T-helper 17 cell (primary cell): ENCODE data around the gene ADH1A. TPM values are rescaled to one million over a fixed set of nuclear protein-coding genes. Genes with fewer than 3 reads are reported as not detected.

Source experiments
- ATAC-seq: fragments of 150-1000 bp; cut with Tn5 transposase; 2 replicates; pipeline ENCODE4 v1.10.0; 2021; ENCODE audit warnings: mild to moderate bottlenecking, moderate library complexity
- DNase-seq, 3 donors: peaks; one replicate each; pipeline versions ENCODE4 v3.0.0 to v3.0.0-alpha.2; 2020 to 2021
- H3K9me3 ChIP-seq: one replicate; pipeline ENCODE4 v1.7.0; 2013; ENCODE audit warnings: low read length, mild to moderate bottlenecking; ENCODE audit not compliant: control insufficient read depth, poor library complexity, severe bottlenecking
- H3K27ac Mint-ChIP-seq: one replicate; pipeline ENCODE4 v1.8.0; 2022; ENCODE audit warnings: mild to moderate bottlenecking, moderate library complexity, mixed read lengths
- H3K27me3 Mint-ChIP-seq: one replicate; pipeline ENCODE4 v1.8.0; 2022; ENCODE audit warnings: mixed read lengths
- H3K36me3 Mint-ChIP-seq: one replicate; pipeline ENCODE4 v1.8.0; 2022; ENCODE audit warnings: low read depth, mixed read lengths
- H3K4me1 Mint-ChIP-seq: one replicate; pipeline ENCODE4 v1.8.0; 2022; ENCODE audit warnings: mild to moderate bottlenecking, mixed read lengths
- H3K4me3 Mint-ChIP-seq: one replicate; pipeline ENCODE4 v1.8.0; 2022; ENCODE audit warnings: mild to moderate bottlenecking, moderate library complexity, mixed read lengths
- total RNA-seq, 4 donors: library from RNA in 2 of 4; stranded (reverse) in 2 of 4; gene quantifications; one replicate each; pipeline ENCODE4 v1.2.3 and lab custom pipeline; 2022 to 2026

Gene ADH1A
- total RNA-seq, 2 donors from 2014 or later, result not detected

DNA sequence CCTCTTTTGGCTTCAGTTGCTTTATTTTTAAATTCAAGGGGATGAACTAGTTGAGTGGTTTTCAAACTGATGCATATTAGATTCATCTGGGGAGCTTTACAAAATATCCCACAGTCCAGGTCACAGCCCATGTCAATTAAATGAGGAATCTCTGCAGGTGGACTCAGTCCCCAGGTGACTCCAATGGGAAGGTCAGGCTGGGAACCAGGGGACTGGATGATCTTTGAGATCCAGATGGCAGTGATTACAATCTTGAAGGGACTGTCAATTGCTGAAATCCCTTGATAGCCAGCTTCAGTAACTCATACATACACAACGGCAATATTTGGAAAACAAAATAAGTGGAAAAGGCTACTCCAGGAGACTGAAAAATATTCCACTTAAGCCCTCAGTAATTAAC is 23.4 kb upstream of the ADH1A start:
- DNase-seq (no peak), ATAC-seq (no peak)
- no peaks in the 10 kb centered on the region for H3K9me3 ChIP-seq
- peaks cover 23% of the 10 kb centered on the region for H3K27me3 Mint-ChIP-seq
- no peak overlapping the region for H3K4me3 Mint-ChIP-seq
- H3K36me3 Mint-ChIP-seq, result no peaks in the 10 kb centered on the region
- no peaks in the 10 kb centered on the region for H3K4me1 Mint-ChIP-seq
- no peak overlapping the region for H3K27ac Mint-ChIP-seq

DNA sequence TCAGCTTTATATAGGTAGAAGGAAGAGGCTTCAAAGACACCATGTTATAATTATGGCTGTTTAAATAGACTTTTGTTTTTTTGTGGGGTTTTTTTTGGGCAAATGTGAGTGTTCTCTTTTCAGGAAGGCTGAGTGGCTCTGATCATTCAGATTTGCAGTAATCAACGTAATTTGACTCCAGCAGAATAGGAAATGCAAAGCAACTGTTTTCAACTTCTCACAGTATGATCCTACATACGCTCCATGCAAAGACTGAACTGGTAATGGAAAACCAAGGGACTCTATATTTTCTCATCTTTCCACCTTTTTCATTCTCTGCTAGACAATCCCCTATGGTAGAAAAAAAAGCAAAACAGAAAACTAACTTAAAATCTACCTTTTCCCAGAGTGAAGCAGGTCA is 19.6 kb upstream of the ADH1A start:
- Mint-ChIP-seq H3K27ac (no peak overlapping the region), H3K27me3 (peaks cover 20% of the 10 kb centered on the region), H3K36me3 (no peaks in the 10 kb centered on the region), H3K4me1 (no peaks in the 10 kb centered on the region), H3K4me3 (no peak overlapping the region)
- ATAC-seq (no peak), DNase-seq (no peak)
- no peaks in the 10 kb centered on the region for H3K9me3 ChIP-seq

DNA sequence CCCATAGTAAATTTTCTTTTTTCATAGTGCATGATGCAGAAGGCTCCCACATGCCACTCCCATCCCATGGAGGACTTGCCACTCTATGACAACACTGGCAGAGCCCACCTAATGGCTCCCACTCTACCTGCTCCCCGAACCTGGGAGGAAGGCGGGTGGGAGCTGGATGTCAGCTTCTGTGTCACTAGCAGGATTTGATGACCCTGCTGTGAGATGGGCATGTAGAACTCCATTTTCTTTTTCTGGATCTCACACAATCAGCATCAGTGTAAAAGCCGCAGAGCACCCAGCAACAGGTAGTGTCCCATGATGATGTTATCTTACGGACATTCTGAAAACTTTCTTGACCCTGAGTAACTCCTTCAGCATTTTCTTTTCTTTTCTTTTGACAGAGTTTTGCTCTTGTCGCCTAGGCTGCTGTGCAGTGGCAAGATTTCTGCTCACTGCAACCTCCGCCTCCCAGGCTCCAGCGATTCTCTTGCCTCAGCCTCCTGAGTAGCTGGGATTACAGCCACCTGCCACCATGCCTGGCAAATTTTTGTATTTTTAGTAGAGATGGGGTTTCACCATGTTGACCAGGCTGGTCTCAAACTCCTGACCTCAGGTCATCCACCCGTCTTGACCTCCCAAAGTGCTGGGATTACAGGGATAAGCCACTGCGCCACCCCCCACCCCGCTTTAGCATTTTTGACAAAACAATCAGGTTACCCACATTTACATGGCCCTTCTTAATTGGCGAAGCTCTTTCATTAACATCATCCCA is 15.0 kb upstream of the ADH1A start:
- no peak for DNase-seq
- Mint-ChIP-seq H3K27ac (no peak overlapping the region), H3K4me1 (no peaks in the 10 kb centered on the region), H3K4me3 (no peak overlapping the region), H3K27me3 (peaks cover 15% of the 10 kb centered on the region), H3K36me3 (no peaks in the 10 kb centered on the region)
- H3K9me3 ChIP-seq, result no peaks in the 10 kb centered on the region
- ATAC-seq, result no peak

DNA sequence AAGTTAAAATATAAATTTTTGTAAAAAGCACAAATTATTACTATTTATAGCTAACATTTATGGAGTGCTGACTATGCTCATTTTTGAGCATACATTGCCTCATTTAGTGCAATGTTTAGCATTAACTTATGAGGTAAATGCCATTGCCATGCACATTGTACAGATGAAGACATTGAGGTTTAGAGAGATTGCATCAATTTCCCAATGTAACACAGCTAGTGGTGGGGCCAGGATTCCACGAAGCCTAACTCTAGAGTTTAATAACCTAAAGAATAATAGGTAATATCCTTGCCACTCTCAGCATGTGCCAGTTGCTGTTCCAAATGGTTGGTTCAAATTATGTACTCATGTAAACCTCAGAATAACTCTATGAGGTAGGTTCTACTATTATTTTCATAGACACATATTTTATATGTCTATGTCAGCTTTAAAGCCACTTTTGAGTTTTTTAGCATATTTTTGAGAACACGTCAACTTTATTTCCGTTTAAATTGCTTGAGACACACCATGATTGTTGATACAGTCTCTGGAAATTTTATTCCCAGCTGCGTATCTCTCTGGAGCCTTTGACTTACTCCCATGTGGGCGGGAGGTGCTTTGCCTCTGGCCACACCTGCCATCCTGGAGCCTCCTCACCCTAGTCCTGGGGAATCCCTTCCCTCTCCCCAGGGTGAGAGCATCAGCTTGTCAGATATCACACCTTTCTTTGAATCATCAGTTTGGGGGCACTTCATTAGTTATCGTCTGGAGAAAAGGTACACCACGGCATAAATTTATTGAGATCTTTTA is 10.8 kb upstream of the ADH1A start:
- no peaks in the 10 kb centered on the region for H3K9me3 ChIP-seq
- Mint-ChIP-seq H3K36me3 (no peaks in the 10 kb centered on the region), H3K27ac (no peak overlapping the region), H3K27me3 (peaks cover 10% of the 10 kb centered on the region), H3K4me3 (no peak overlapping the region), H3K4me1 (no peaks in the 10 kb centered on the region)
- ATAC-seq, result no peak
- no peak for DNase-seq

DNA sequence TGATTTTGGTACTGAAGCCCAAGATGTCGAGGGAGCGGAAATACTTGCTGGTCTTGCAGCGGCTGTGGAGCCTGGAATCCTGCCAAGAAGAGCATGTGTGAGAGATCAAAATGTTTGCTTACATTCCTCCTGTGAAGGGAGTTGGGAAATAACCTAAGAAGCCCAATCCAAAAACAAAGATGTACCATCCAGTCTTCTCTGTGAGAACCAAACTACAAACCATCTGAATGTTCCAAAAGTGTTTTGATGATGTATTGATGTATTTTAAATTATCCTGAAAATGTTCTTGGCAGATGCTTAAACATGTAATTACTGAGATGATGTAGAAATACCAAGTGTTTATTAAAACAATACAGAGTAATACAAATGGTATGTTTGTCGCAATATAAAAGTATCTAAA is 10.1 kb upstream of the ADH1A start:
- no peak for DNase-seq
- no peaks in the 10 kb centered on the region for H3K4me1 Mint-ChIP-seq
- ATAC-seq, result no peak
- peaks cover 4% of the 10 kb centered on the region for H3K27me3 Mint-ChIP-seq
- no peak overlapping the region for H3K4me3 Mint-ChIP-seq
- H3K27ac Mint-ChIP-seq, result no peak overlapping the region
- H3K36me3 Mint-ChIP-seq, result no peaks in the 10 kb centered on the region
- H3K9me3 ChIP-seq, result no peaks in the 10 kb centered on the region

DNA sequence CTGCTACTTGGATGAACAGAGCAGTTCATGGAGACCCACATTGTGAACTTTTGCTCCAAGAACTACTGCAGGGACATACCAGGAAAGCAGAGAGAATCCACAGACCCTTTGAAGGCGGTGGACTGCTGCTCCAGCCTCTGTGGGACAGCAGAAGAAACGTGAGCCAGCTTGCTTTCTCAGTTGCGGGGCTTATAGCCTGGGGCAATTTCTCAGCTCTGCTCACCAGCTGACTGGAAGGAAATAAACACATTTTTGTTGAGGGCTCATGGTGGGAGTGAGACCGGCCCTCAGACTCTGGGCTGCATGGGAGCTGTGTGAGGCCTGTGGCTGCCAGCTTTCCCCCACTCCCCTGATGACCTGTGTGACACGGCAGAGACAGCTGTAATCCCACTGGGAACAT is 2.6 kb upstream of the ADH1A start:
- Mint-ChIP-seq H3K27ac (no peak overlapping the region), H3K27me3 (peaks cover 17% of the 10 kb centered on the region), H3K4me1 (no peaks in the 10 kb centered on the region), H3K4me3 (no peak overlapping the region), H3K36me3 (peaks cover 2% of the 10 kb centered on the region)
- no peaks in the 10 kb centered on the region for H3K9me3 ChIP-seq
- ATAC-seq (no peak), DNase-seq (no peak)

DNA sequence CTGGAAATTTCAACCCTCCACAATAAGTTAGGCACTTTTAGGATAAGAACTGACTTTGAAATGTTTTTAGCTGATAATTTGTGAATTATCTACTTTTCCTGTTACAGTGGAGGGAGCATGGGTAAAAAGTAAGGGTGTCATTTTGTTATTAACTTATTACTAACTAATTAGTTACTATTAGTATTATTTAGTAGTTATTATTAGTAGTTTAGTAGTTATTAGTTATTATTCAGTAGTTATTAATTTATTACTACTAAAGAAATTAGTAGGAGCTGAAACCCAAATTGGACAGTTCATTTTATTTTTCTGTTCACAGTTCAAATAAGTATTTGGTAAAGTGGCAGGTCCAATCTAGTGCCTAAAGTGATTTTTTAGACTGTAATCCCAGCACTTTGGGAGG is 5.4 kb downstream of the ADH1A start:
- Mint-ChIP-seq H3K27me3 (peaks cover 11% of the 10 kb centered on the region), H3K36me3 (no peaks in the 10 kb centered on the region), H3K27ac (no peak overlapping the region), H3K4me3 (no peak overlapping the region), H3K4me1 (peaks cover 2% of the 10 kb centered on the region)
- no peaks in the 10 kb centered on the region for H3K9me3 ChIP-seq
- no peak for DNase-seq
- ATAC-seq, result no peak

DNA sequence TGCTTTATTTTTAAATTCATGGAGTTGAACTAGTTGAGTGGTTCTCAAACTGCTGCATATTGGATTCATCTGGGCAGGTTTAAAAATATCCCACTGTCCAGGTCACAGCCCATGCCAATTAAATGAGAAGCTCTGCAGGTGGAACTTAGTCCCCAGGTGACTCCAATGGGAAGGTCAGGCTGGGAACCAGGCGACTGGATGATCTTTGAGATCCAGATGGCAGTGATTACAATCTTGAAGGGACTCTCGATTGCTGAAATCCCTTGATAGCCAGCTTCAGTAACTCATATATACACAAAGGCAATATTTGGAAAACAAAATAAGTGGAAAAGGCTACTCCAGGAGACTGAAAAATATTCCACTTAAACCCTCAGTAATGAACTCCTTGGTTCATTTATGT is 8.1 kb downstream of the ADH1A start:
- no peaks in the 10 kb centered on the region for H3K36me3 Mint-ChIP-seq
- H3K4me3 Mint-ChIP-seq, result no peak overlapping the region
- no peaks in the 10 kb centered on the region for H3K4me1 Mint-ChIP-seq
- no peak for DNase-seq
- H3K9me3 ChIP-seq, result no peaks in the 10 kb centered on the region
- H3K27me3 Mint-ChIP-seq, result peaks cover 11% of the 10 kb centered on the region
- no peak for ATAC-seq
- H3K27ac Mint-ChIP-seq, result no peak overlapping the region

DNA sequence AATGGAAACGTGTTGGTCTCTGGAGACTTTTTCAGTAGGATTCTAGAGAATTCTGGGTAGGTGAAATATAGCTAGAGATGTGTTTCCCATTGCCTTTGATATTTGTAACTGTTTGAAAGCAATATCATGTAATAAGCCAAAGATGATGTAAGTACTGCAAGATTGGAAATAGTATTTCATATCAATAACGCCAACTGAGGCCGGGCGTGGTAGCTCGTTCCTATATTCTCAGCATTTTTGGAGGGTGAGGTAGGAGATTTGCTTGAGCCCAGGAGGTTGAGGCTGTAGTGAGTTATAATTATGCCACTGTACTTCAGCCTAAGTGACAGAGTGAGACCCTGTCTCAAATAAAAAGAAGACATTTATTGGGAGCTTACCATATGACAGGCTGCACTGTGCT is 9.5 kb downstream of the ADH1A start:
- H3K4me3 Mint-ChIP-seq, result no peak overlapping the region

DNA sequence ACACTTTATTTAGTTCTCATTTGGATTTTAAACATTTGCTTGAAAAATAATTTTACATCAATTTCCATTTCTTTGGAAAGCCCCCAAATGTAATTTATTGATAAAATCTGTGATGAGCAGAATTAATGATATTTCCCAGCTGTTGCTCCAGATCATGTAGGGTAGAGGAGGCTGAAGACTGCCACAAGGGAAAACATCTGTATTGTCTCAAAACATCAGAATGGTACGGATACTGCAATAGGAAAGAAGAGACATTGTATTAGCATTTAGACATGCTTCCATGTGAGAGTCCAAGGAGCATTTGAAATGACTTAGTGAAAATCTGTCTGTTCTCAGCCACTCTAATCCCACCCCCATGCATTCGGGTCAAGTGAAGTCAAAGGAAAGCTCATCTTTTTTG is 14.4 kb downstream of the ADH1A start:
- DNase-seq, result no peak
- Mint-ChIP-seq H3K36me3 (no peaks in the 10 kb centered on the region), H3K27ac (no peak overlapping the region), H3K4me1 (no peaks in the 10 kb centered on the region), H3K27me3 (peaks cover 4% of the 10 kb centered on the region), H3K4me3 (no peak overlapping the region)
- ATAC-seq, result no peak
- H3K9me3 ChIP-seq, result no peaks in the 10 kb centered on the region

More for the DNA sequence above, 9.5 kb downstream of the ADH1A start:
- no peak overlapping the region for H3K27ac Mint-ChIP-seq
- ATAC-seq, result no peak
- no peaks in the 10 kb centered on the region for H3K9me3 ChIP-seq
- H3K4me1 Mint-ChIP-seq, result no peaks in the 10 kb centered on the region
- H3K27me3 Mint-ChIP-seq, result peaks cover 11% of the 10 kb centered on the region
- no peak for DNase-seq
- no peaks in the 10 kb centered on the region for H3K36me3 Mint-ChIP-seq

DNA sequence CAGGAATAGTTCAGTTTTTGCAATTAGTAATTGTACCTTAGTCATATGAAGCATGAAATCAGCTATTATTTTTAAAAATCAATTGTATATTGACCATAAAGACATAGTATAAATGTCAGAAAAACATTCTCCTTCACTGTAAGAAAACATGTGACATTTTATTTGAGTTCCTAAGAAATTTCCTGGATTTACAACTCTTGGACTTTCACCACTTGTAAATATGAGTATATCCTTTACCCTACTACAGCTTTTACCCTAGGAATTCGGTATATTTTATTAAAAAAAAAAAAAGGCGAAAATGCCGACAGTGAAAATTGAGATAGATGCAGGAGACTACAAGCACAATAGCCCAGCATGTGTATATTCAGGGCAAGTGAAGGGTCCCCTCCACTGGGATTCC is 14.9 kb downstream of the ADH1A start:
- Mint-ChIP-seq H3K36me3 (no peaks in the 10 kb centered on the region), H3K27ac (no peak overlapping the region), H3K4me1 (no peaks in the 10 kb centered on the region), H3K4me3 (no peak overlapping the region), H3K27me3 (peaks cover under 1% of the 10 kb centered on the region)
- no peak for ATAC-seq
- DNase-seq, result no peak
- no peaks in the 10 kb centered on the region for H3K9me3 ChIP-seq

DNA sequence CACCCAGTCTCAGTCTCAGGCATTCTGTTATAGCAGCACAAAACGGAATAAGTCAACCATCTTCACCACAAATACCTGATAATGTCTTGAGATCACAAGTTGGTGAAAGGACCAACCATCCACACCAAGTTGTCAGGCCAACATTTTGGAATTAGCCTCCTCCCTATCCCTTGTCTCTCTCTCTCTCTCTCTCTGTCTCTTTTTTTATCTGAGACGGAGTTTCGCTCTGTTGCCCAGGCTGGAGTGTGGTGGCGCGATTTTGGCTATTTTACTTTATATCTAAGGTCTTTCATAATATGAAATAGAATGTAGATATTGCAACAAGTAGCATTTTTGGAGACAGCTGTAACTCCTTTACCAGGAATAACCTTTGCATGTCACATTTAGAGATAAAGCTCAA is 15.7 kb downstream of the ADH1A start:
- no peaks in the 10 kb centered on the region for H3K27me3 Mint-ChIP-seq
- no peak overlapping the region for H3K27ac Mint-ChIP-seq
- no peaks in the 10 kb centered on the region for H3K36me3 Mint-ChIP-seq
- H3K9me3 ChIP-seq, result no peaks in the 10 kb centered on the region
- DNase-seq (no peak), ATAC-seq (no peak)
- no peaks in the 10 kb centered on the region for H3K4me1 Mint-ChIP-seq
- H3K4me3 Mint-ChIP-seq, result no peak overlapping the region

DNA sequence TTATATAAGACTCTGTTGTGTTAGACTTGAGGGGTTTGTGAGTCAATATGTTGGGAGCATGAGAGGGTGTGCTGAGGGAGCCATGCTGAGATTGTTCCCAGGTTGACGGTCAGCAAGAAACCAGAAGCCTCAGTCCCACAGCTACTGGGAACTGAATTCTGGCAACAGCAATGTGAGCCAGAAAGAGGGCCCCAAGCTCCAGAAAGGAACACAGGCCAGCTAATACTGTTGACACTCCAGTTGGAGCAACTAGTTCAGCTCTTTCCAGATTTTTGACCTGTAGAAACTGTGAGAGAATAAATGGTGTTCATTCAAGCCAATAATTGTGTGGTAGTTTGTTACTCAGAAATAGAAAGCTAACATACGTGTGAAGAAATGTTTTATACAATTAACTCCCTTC is 17.1 kb downstream of the ADH1A start:
- no peak for ATAC-seq
- Mint-ChIP-seq H3K36me3 (no peaks in the 10 kb centered on the region), H3K4me3 (no peak overlapping the region)

DNA sequence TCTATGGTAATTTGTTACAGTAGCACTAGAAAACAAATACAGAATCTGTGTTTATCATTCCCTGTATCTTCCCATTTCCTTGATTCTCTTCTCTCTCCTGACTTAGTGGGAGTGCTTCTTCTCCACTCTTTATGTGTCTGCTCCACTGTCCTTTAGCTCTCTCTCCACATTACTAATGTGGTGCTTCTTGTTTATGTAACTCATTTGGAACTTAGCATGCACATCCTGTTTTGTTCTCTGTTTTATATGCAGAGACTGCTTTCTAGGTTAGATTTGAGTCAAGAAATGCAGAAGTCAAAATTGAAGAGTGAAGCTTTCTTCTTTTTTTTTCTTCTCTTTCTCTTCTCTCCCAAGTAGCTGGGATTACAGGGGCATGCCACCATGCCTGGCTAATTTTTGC is 25.9 kb downstream of the ADH1A start:
- H3K36me3 Mint-ChIP-seq, result no peaks in the 10 kb centered on the region
- no peaks in the 10 kb centered on the region for H3K9me3 ChIP-seq
- H3K4me1 Mint-ChIP-seq, result no peaks in the 10 kb centered on the region
- H3K4me3 Mint-ChIP-seq, result no peak overlapping the region
- ATAC-seq, result no peak
- no peak for DNase-seq
- no peaks in the 10 kb centered on the region for H3K27me3 Mint-ChIP-seq
- no peak overlapping the region for H3K27ac Mint-ChIP-seq

More for the DNA sequence above, 17.1 kb downstream of the ADH1A start:
- H3K9me3 ChIP-seq, result no peaks in the 10 kb centered on the region
- DNase-seq, result no peak
- Mint-ChIP-seq H3K27me3 (no peaks in the 10 kb centered on the region), H3K4me1 (no peaks in the 10 kb centered on the region), H3K27ac (no peak overlapping the region)
